Upper lobe of left lung (tissue), 4 donors: Measurements from ENCODE around the gene BRIP1.

ENCODE experiments used
- CTCF ChIP-seq, 6 experiments: fragments of 450-650 bp in 4 of 6; fragments of 200-600 bp in 2 of 6; sonication (generic) in 2 of 6; IDR thresholded peaks; one replicate each; pipeline ENCODE4 v1.5.1; 2016 to 2019; ENCODE audit warnings: antibody characterized with exemption in 6 of 6
- EP300 ChIP-seq, 4 donors: sonication (generic); formaldehyde crosslinking; IDR thresholded peaks; one replicate each; pipeline ENCODE4 v1.5.1; 2017; ENCODE audit warnings: antibody characterized with exemption in 4 of 4, control low read depth in 2 of 4
- POLR2A ChIP-seq, 4 donors: fragments of 450-650 bp; IDR thresholded peaks; one replicate each; pipeline ENCODE4 v1.5.1; 2016 to 2017; ENCODE audit warnings: antibody characterized with exemption in 4 of 4, mild to moderate bottlenecking in 2 of 4
- POLR2AphosphoS5 ChIP-seq, 2 donors: sonication (generic); formaldehyde crosslinking; IDR thresholded peaks; one replicate each; pipeline ENCODE4 v1.5.1; 2017; ENCODE audit warnings: antibody characterized with exemption in 2 of 2

GRCh38 chr17:61834610-61835009 lies 28.7 kb downstream of the BRIP1 start:
- no peak for TF ChIP-seq CTCF (IDR thresholded peaks at IDR 0.05)
- TF ChIP-seq POLR2AphosphoS5 (IDR thresholded peaks at IDR 0.05) = no peak
- TF ChIP-seq POLR2A (IDR thresholded peaks at IDR 0.05) = no peak
- no peak for TF ChIP-seq EP300 (IDR thresholded peaks at IDR 0.05)
